NOMO-1 (cell line): ENCODE data around the gene CAMTA1.

ENCODE experiments used
- DNase-seq, 2 experiments: peaks; one replicate each; lab custom pipeline; 2025; ENCODE audit not compliant: unreplicated experiment in 2 of 2; lab: John Stamatoyannopoulos, UW

CAMTA1 gene

GRCh38 chr1:6953907-6954364 lies 168.7 kb downstream of the CAMTA1 start:
- no peak for DNase-seq

- no peak for DNase-seq
These were observed 169.3 kb downstream of the CAMTA1 start for GRCh38 chr1:6954591-6954990.

GRCh38 chr1:6955357-6956094 lies 170.3 kb downstream of the CAMTA1 start:
- no peak for DNase-seq

- peak; percentile 9 to 30 for DNase-seq
These were observed 171.4 kb downstream of the CAMTA1 start for GRCh38 chr1:6956488-6957159.

GRCh38 chr1:6957341-6957740 lies 172.1 kb downstream of the CAMTA1 start:
- no peak for DNase-seq

GRCh38 chr1:6958407-6959030 lies 173.3 kb downstream of the CAMTA1 start:
- DNase-seq: peak; percentile 3 to 5

GRCh38 chr1:6959491-6959890 lies 174.2 kb downstream of the CAMTA1 start:
- no peak for DNase-seq

- no peak for DNase-seq
These were observed 175.1 kb downstream of the CAMTA1 start for GRCh38 chr1:6960291-6960811.

GRCh38 chr1:6960860-6961259 lies 175.6 kb downstream of the CAMTA1 start:
- DNase-seq: no peak

- no peak for DNase-seq
These were observed 176.0 kb downstream of the CAMTA1 start for GRCh38 chr1:6961289-6961688.

- no peak for DNase-seq
These were observed 176.7 kb downstream of the CAMTA1 start for GRCh38 chr1:6961905-6962477.

- DNase-seq: peak; percentile 29 to 57
These were observed 177.3 kb downstream of the CAMTA1 start for GRCh38 chr1:6962478-6962995.

GRCh38 chr1:6962996-6963911 lies 178.0 kb downstream of the CAMTA1 start:
- DNase-seq: peak; percentile 29 to 57

- DNase-seq: no peak
These were observed 178.7 kb downstream of the CAMTA1 start for GRCh38 chr1:6963912-6964307.

GRCh38 chr1:6965083-6965934 lies 180.1 kb downstream of the CAMTA1 start:
- DNase-seq: no peak

- no peak for DNase-seq
These were observed 180.6 kb downstream of the CAMTA1 start for GRCh38 chr1:6965935-6966241.

- DNase-seq: no peak
These were observed 181.1 kb downstream of the CAMTA1 start for GRCh38 chr1:6966326-6966725.

- DNase-seq: no peak
These were observed 182.3 kb downstream of the CAMTA1 start for GRCh38 chr1:6967431-6968111.

GRCh38 chr1:6969106-6969505 lies 183.9 kb downstream of the CAMTA1 start:
- no peak for DNase-seq
